OCI-LY7 (cell line): ENCODE data around the gene TTF1. TPM values are rescaled to one million over a fixed set of nuclear protein-coding genes. Genes with fewer than 3 reads are reported as not detected.

ENCODE experiments used
- BruUV-seq: library from RNA; stranded (reverse); fragments of 400-500 nt; replicated peaks from 2 replicates; lab custom pipeline; 2021; lab: Mats Ljungman, UMichigan
- CTCF ChIA-PET: fragments of 300-600 bp; sonication (Branson Sonifier 250); formaldehyde crosslinking; loops from one replicate; lab custom pipeline; 2022; ENCODE audit warnings: antibody characterized with exemption; ENCODE audit not compliant: unreplicated experiment; lab: Charles Lee
- POLR2A ChIA-PET: fragments of 300-600 bp; sonication (Branson Sonifier 250); formaldehyde crosslinking; loops from one replicate; lab custom pipeline; 2022; ENCODE audit warnings: antibody characterized with exemption; lab: Charles Lee
- DNase-seq: peaks from one replicate; pipeline ENCODE4 v3.0.0-alpha.2; 2015; ENCODE audit warnings: low spot score
- H2AFZ ChIP-seq: fragments of 200-600 bp; sonication (generic), shearing (Covaris generic); 2 replicates; pipeline ENCODE4 v1.6.1; 2014; ENCODE audit warnings: mild to moderate bottlenecking, antibody characterized with exemption, low read length, moderate library complexity
- H3K27ac ChIP-seq: fragments of 200-600 bp; sonication (generic); 2 replicates; pipeline ENCODE4 v1.5.1; 2014; ENCODE audit warnings: mixed run types, low read depth, mild to moderate bottlenecking, moderate library complexity, low read length, inconsistent platforms; ENCODE audit not compliant: poor library complexity, severe bottlenecking
- H3K36me3 ChIP-seq: fragments of 200-600 bp; sonication (generic); 2 replicates; pipeline ENCODE4 v1.6.1; 2014; ENCODE audit warnings: mild to moderate bottlenecking, antibody characterized with exemption, low read length, moderate library complexity, mixed read lengths; ENCODE audit not compliant: insufficient read depth
- H3K4me1 ChIP-seq: fragments of 200-600 bp; sonication (generic); 2 replicates; pipeline ENCODE4 v1.5.1; 2014; ENCODE audit warnings: mild to moderate bottlenecking, low read length; ENCODE audit not compliant: insufficient read depth, poor library complexity, severe bottlenecking
- H3K4me2 ChIP-seq: fragments of 200-600 bp; sonication (generic); 2 replicates; pipeline ENCODE4 v1.6.1; 2014; ENCODE audit warnings: mild to moderate bottlenecking, low read length
- H3K4me3 ChIP-seq: fragments of 200-600 bp; sonication (generic); 2 replicates; pipeline ENCODE4 v1.5.1; 2014; ENCODE audit warnings: mild to moderate bottlenecking, low read depth, low read length; ENCODE audit not compliant: poor library complexity, severe bottlenecking
- H3K79me2 ChIP-seq: fragments of 200-600 bp; sonication (generic); 2 replicates; pipeline ENCODE4 v1.6.1; 2016; ENCODE audit warnings: low read depth, mild to moderate bottlenecking, low read length, moderate library complexity, mixed read lengths; ENCODE audit not compliant: insufficient read depth
- H3K9me2 ChIP-seq: fragments of 200-600 bp; sonication (generic); 2 replicates; pipeline ENCODE4 v1.6.1; 2016; ENCODE audit warnings: mild to moderate bottlenecking, low read length, mixed read lengths; ENCODE audit not compliant: insufficient read depth
- H3K9me3 ChIP-seq: fragments of 200-600 bp; sonication (generic); 2 replicates; pipeline ENCODE4 v1.6.1; 2014; ENCODE audit warnings: mild to moderate bottlenecking, mixed run types, low read length, mixed read lengths
- H4K20me1 ChIP-seq: fragments of 200-600 bp; sonication (generic); 2 replicates; pipeline ENCODE4 v1.6.1; 2014; ENCODE audit warnings: mild to moderate bottlenecking, antibody characterized with exemption, low read length, moderate library complexity, mixed read lengths; ENCODE audit not compliant: insufficient read depth
- EZH2phosphoT487 ChIP-seq: fragments of 200-600 bp; sonication (generic); IDR thresholded peaks from 2 replicates; pipeline ENCODE4 v1.6.1; 2018; ENCODE audit warnings: low read depth, borderline replicate concordance, mild to moderate bottlenecking, mixed run types, antibody characterized with exemption, low read length, moderate library complexity, mixed read lengths
- intact Hi-C: fragments of 100-400 bp; cut with micrococcal nuclease; formaldehyde crosslinking; loops from one replicate; pipeline ENCODE4 v1.10.0; 2022; ENCODE audit not compliant: unreplicated experiment
- total RNA-seq, 2 experiments: library from RNA; depleted of rRNA in 1 of 2; stranded (reverse); fragments of >200 nt in 1 of 2; shearing (Covaris generic) in 1 of 2; gene quantifications; 2 replicates each; pipeline ENCODE4 v1.2.3, GENCODE V29; 2014 to 2022
- TF ChIP-seq, protein P1 (sequence below): fragments of 200-600 bp; sonication (generic); conservative IDR thresholded peaks from 2 replicates; pipeline ENCODE4 v1.5.1; 2014; ENCODE audit warnings: mild to moderate bottlenecking, antibody characterized with exemption, low read length, moderate library complexity, mixed read lengths

Gene TTF1
- total RNA-seq, 2 experiments from 2014 or later: 17.8 to 21.2 TPM

DNA sequence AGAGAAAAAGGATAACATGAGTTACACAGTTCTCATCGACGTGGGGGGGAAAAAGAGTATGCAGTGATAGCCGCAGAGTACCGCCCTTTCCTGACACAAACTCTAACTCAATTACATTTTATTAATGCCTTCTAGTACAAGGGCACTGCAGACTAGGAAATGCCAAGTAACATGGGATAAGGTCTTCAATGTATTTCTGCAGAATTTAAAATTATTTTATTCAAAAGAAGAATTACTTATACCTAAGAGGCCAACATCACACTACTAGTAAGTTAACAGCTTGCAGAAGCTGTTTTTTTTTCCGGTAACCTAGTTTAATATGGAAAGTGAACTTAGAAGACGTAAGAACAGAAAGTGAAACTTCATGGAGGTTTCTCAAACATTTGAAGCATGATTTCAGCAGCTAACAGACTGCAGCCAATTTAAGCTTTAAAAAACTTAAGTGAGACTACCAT lies 55.8 kb downstream of the TTF1 start:
- Histone ChIP-seq H3K4me2 (peak overlapping the region; percentile 98), H3K9me2 (no peaks in the 10 kb centered on the region), H2AFZ (no peak overlapping the region), H3K9me3 (no peaks in the 10 kb centered on the region), H3K4me1 (peaks cover 58% of the 10 kb centered on the region), H3K27ac (peak overlapping the region; percentile 77), H3K79me2 (peaks cover 65% of the 10 kb centered on the region), H3K36me3 (peaks cover 82% of the 10 kb centered on the region), H4K20me1 (0 out of 2 replicates have a peak, but pooled peaks cover 8% of the 10 kb centered on the region), H3K4me3 (peak overlapping the region; percentile 97)
- TF ChIP-seq, protein P1, sequence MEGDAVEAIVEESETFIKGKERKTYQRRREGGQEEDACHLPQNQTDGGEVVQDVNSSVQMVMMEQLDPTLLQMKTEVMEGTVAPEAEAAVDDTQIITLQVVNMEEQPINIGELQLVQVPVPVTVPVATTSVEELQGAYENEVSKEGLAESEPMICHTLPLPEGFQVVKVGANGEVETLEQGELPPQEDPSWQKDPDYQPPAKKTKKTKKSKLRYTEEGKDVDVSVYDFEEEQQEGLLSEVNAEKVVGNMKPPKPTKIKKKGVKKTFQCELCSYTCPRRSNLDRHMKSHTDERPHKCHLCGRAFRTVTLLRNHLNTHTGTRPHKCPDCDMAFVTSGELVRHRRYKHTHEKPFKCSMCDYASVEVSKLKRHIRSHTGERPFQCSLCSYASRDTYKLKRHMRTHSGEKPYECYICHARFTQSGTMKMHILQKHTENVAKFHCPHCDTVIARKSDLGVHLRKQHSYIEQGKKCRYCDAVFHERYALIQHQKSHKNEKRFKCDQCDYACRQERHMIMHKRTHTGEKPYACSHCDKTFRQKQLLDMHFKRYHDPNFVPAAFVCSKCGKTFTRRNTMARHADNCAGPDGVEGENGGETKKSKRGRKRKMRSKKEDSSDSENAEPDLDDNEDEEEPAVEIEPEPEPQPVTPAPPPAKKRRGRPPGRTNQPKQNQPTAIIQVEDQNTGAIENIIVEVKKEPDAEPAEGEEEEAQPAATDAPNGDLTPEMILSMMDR: no peak
- TF ChIP-seq EZH2phosphoT487: no peak
- POLR2A ChIA-PET: interaction anchor here (0.6 to 7.2 kb wide), 7 partner anchors 8 to 738 kb away, joined by 3 to 119 read pairs (median 3); no protein-coding TSS in a partner anchor
- BruUV-seq: no TSS peak
- intact Hi-C loops: loop anchor here (1.0 kb wide), 1 partner anchor 32 kb away; no protein-coding TSS in a partner anchor
- peak; percentile 70 for DNase-seq
- CTCF ChIA-PET: interaction anchor here (0.5 to 1.1 kb wide), 3 partner anchors 22 to 53 kb away, joined by 3 read pairs; no protein-coding TSS in a partner anchor

DNA sequence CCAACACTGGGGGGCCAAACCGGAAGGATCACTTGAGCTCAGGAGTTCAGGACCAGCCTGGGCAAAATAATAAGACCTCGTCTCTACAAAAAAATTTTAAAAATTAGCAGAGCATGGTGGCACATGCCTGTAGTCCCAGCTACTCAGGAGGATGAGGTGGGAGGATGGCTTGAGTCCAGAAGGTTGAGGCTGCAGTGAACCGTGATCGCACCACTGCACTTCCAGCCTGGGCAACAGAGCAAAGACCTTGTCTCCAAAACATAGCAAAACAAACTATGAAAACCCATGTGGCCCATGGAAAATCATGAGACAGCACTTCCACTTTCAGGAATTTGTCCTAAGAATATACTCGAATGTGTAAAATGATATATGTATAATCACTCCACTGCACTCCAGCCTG lies 58.0 kb downstream of the TTF1 start:
- intact Hi-C loops: no loop called here
- POLR2A ChIA-PET: interaction anchor here (1.1 kb wide), 1 partner anchor 24 kb away, joined by 3 read pairs; no protein-coding TSS in a partner anchor
- no TSS peak for BruUV-seq
- Histone ChIP-seq H3K27ac (no peak overlapping the region), H3K36me3 (peaks cover 99% of the 10 kb centered on the region), H3K4me1 (peaks cover 49% of the 10 kb centered on the region), H3K9me2 (no peaks in the 10 kb centered on the region), H2AFZ (no peak overlapping the region), H4K20me1 (0 out of 2 replicates have a peak, but pooled peaks cover 6% of the 10 kb centered on the region), H3K79me2 (peaks cover 55% of the 10 kb centered on the region), H3K9me3 (no peaks in the 10 kb centered on the region), H3K4me3 (no peak overlapping the region), H3K4me2 (no peak overlapping the region)
- TF ChIP-seq EZH2phosphoT487: no peak
- TF ChIP-seq, protein P1: no peak
- DNase-seq: no peak
- CTCF ChIA-PET: no interaction called here

DNA sequence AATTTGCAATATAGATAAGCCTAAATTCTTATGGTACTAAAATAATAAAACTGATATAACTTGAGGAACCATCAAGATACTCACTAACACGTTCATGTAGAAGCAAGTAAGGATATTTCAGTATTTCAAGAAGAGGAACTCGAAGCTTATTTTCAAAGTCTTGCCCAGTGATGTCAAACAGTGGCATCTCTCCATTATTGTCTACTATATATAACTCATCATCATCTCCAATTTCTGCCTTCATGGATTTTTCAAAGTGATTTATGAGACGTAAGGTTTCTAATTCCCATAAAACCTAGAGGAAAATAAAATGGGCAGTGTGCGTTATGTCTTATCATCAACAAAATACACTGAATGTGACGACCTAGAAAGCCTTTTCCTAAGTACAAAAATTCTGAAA lies 60.5 kb downstream of the TTF1 start:
- Histone ChIP-seq H3K9me2 (no peaks in the 10 kb centered on the region), H2AFZ (no peak overlapping the region), H3K4me1 (peaks cover 24% of the 10 kb centered on the region), H3K4me2 (no peak overlapping the region), H3K9me3 (no peaks in the 10 kb centered on the region), H3K36me3 (peaks cover 99% of the 10 kb centered on the region), H3K79me2 (peaks cover 30% of the 10 kb centered on the region), H4K20me1 (0 out of 2 replicates have a peak, but pooled peaks cover 3% of the 10 kb centered on the region), H3K27ac (no peak overlapping the region), H3K4me3 (no peak overlapping the region)
- intact Hi-C loops: no loop called here
- TF ChIP-seq, protein P1: no peak
- no peak for TF ChIP-seq EZH2phosphoT487
- BruUV-seq: no TSS peak
- DNase-seq: no peak
- ChIA-PET POLR2A (interaction anchor here (0.6 kb wide), 1 partner anchor 8 kb away, joined by 5 read pairs; no protein-coding TSS in a partner anchor), CTCF (no interaction called here)
